ENCODE measurements around the gene ARRDC2.

ARRDC2 gene

GRCh38 chr19:18000480-18000914 lies 7.5 kb upstream of the ARRDC2 start:
- Histone ChIP-seq H3K9me3 (ENCODE audit: insufficient read depth, low read length) (no peaks in the 10 kb centered on the region), H4K20me1 (ENCODE audit: low read depth, low read length) (no peaks in the 10 kb centered on the region), H3K27me3 (ENCODE audit: low read length) (no peaks in the 10 kb centered on the region), H3K27ac (ENCODE audit: low read depth, low read length) (peak overlapping the region; percentile 87), H3K36me3 (ENCODE audit: low read length) (no peaks in the 10 kb centered on the region), H3K4me2 (ENCODE audit: low read depth, low read length, poor library complexity, severe bottlenecking) (peak overlapping the region; percentile 73), H3F3A (ENCODE audit: insufficient read depth) (peaks cover 7% of the 10 kb centered on the region), H3K9ac (ENCODE audit: low read length) (peak overlapping the region; percentile 75; the same call in 1 of the 2 replicates), H2AFZ (ENCODE audit: low read depth, low read length, severe bottlenecking) (no peak overlapping the region), H3K9me2 (replicated peaks; ENCODE audit: insufficient read depth, low read length) (no peaks in the 10 kb centered on the region), H3K4me3 (ENCODE audit: insufficient read depth, low read length, poor library complexity, severe bottlenecking) (peak overlapping the region; percentile 63), H3K79me2 (ENCODE audit: insufficient read depth, low read length) (peaks cover 18% of the 10 kb centered on the region)
- no peak for TF ChIP-seq EZH2phosphoT487 (conservative IDR thresholded peaks at IDR 0.05; ENCODE audit: low read length)
- TF ChIP-seq CTCF (IDR thresholded peaks at IDR 0.05; ENCODE audit: insufficient read depth, low read length, poor library complexity, severe bottlenecking), result no peak

GRCh38 chr19:18000915-18001776 lies 6.8 kb upstream of the ARRDC2 start:
- Histone ChIP-seq H3F3A (ENCODE audit: insufficient read depth) (peaks cover 7% of the 10 kb centered on the region), H3K36me3 (ENCODE audit: low read length) (no peaks in the 10 kb centered on the region), H3K27ac (ENCODE audit: low read depth, low read length) (peak overlapping the region; percentile 87), H4K20me1 (ENCODE audit: low read depth, low read length) (no peaks in the 10 kb centered on the region), H2AFZ (ENCODE audit: low read depth, low read length, severe bottlenecking) (no peak overlapping the region), H3K79me2 (ENCODE audit: insufficient read depth, low read length) (peaks cover 18% of the 10 kb centered on the region), H3K9ac (ENCODE audit: low read length) (peak overlapping the region; percentile 75), H3K4me2 (ENCODE audit: low read depth, low read length, poor library complexity, severe bottlenecking) (peak overlapping the region; percentile 73), H3K9me2 (replicated peaks; ENCODE audit: insufficient read depth, low read length) (no peaks in the 10 kb centered on the region), H3K4me3 (ENCODE audit: insufficient read depth, low read length, poor library complexity, severe bottlenecking) (peak overlapping the region; percentile 63), H3K9me3 (ENCODE audit: insufficient read depth, low read length) (no peaks in the 10 kb centered on the region), H3K27me3 (ENCODE audit: low read length) (no peaks in the 10 kb centered on the region)
- TF ChIP-seq EZH2phosphoT487 (conservative IDR thresholded peaks at IDR 0.05; ENCODE audit: low read length) (no peak), CTCF (IDR thresholded peaks at IDR 0.05; ENCODE audit: insufficient read depth, low read length, poor library complexity, severe bottlenecking) (no peak)

- Histone ChIP-seq H3K4me2 (ENCODE audit: low read depth, low read length, poor library complexity, severe bottlenecking) (peak overlapping the region; percentile 73), H2AFZ (ENCODE audit: low read depth, low read length, severe bottlenecking) (no peak overlapping the region), H3K4me3 (ENCODE audit: insufficient read depth, low read length, poor library complexity, severe bottlenecking) (peak overlapping the region; percentile 63), H3K79me2 (ENCODE audit: insufficient read depth, low read length) (peaks cover 18% of the 10 kb centered on the region), H3K27me3 (ENCODE audit: low read length) (no peaks in the 10 kb centered on the region), H3K36me3 (ENCODE audit: low read length) (no peaks in the 10 kb centered on the region), H4K20me1 (ENCODE audit: low read depth, low read length) (no peaks in the 10 kb centered on the region), H3K9ac (ENCODE audit: low read length) (peak overlapping the region; percentile 75), H3K9me3 (ENCODE audit: insufficient read depth, low read length) (no peaks in the 10 kb centered on the region), H3K9me2 (replicated peaks; ENCODE audit: insufficient read depth, low read length) (no peaks in the 10 kb centered on the region), H3K27ac (ENCODE audit: low read depth, low read length) (peak overlapping the region; percentile 87), H3F3A (ENCODE audit: insufficient read depth) (peaks cover 7% of the 10 kb centered on the region)
- TF ChIP-seq CTCF (IDR thresholded peaks at IDR 0.05; ENCODE audit: insufficient read depth, low read length, poor library complexity, severe bottlenecking) (no peak), EZH2phosphoT487 (conservative IDR thresholded peaks at IDR 0.05; ENCODE audit: low read length) (no peak)
These were observed 6.1 kb upstream of the ARRDC2 start for GRCh38 chr19:18001777-18002345.

Measured in SU-DHL-6 (cell line).